ENCODE data around the gene EDIL3. TPM values are rescaled to one million over a fixed set of nuclear protein-coding genes. Genes with fewer than 3 reads are reported as not detected.
A peak's percentile ranks its signal among the peaks of the same experiment; 100 is the strongest.

EDIL3 gene
- total and polyA plus RNA-seq, 2 donors (not counting 3 experiments of a cell fraction or from before 2014, with no cell fraction given): 9.1 to 28.8 TPM

GRCh38 chr5:84301535-84301934, 83.1 kb downstream of the EDIL3 start:
- ChIA-PET CTCF (no interaction called here), POLR2A (no interaction called here)
- dilution Hi-C loops (cut with MboI; ENCODE audit: extremely low pct_ligation_motif_present, low sequenced_read_pairs) (no loop called here), intact Hi-C loops (cut with micrococcal nuclease) (loop anchor here (1.0 to 5.0 kb wide), 2 partner anchors 81 to 274 kb away; no protein-coding TSS in a partner anchor)
- DNase-seq (ENCODE audit: low read depth, low spot score) (peak; percentile 69), FAIRE-seq (no peak)
- TF ChIP-seq CTCF (IDR thresholded peaks at IDR 0.05; ENCODE audit: extremely low read depth in 1 of 2, insufficient read depth in 1 of 2, low read depth in 1 of 2, low read length in 2 of 2) (no peak), MYC (IDR thresholded peaks at IDR 0.05; ENCODE audit: low read depth, low read length) (no peak), MAX (IDR thresholded peaks at IDR 0.05; ENCODE audit: insufficient read depth, insufficient read length) (no peak), POLR2A (IDR thresholded peaks at IDR 0.05; ENCODE audit: low read depth, low read length) (no peak), EZH2 (IDR thresholded peaks at IDR 0.05; ENCODE audit: borderline replicate concordance, low read depth, low read length, severe bottlenecking) (no peak), JUN (IDR thresholded peaks at IDR 0.05; ENCODE audit: borderline replicate concordance, insufficient read depth, insufficient read length, low read depth) (peak; percentile 44), FOS (IDR thresholded peaks at IDR 0.05; ENCODE audit: borderline replicate concordance, insufficient read depth, low read length) (peak; percentile 91), POLR2AphosphoS5 (IDR thresholded peaks at IDR 0.05; ENCODE audit: insufficient read depth, low read depth, low read length) (no peak), GATA2 (IDR thresholded peaks at IDR 0.05; ENCODE audit: insufficient read depth, insufficient read length, low read depth, low read length) (peak; percentile 36)
- Histone ChIP-seq H2AFZ (ENCODE audit: low read depth, low read length) (no peak overlapping the region), H3K9ac (replicated peaks; ENCODE audit: extremely low read depth, insufficient read depth, low read length) (peak overlapping the region; percentile 37), H3K9me1 (replicated peaks; ENCODE audit: control insufficient read depth, extremely low read depth, insufficient read depth, low read length) (no peaks in the 10 kb centered on the region), H3K36me3 (ENCODE audit: control insufficient read depth in 2 of 2, extremely low read depth in 1 of 2, insufficient read depth in 2 of 2, low read length in 2 of 2) (no peaks in the 10 kb centered on the region), H3K27ac (ENCODE audit: insufficient read depth, low read depth, low read length) (peak overlapping the region; percentile 48), H3K4me2 (ENCODE audit: insufficient read depth, low read length) (peak overlapping the region; percentile 47), H3K4me1 (ENCODE audit: control insufficient read depth, extremely low read depth, insufficient read depth, low read length) (peaks cover 35% of the 10 kb centered on the region), H3K79me2 (ENCODE audit: control insufficient read depth, insufficient read depth, low read length) (no peaks in the 10 kb centered on the region), H4K20me1 (replicated peaks; ENCODE audit: control insufficient read depth, extremely low read depth, insufficient read depth, low read length) (no peaks in the 10 kb centered on the region), H3K4me3 (replicated peaks in 1 of 3; ENCODE audit: insufficient read depth in 1 of 3, low read depth in 1 of 3, low read length in 3 of 3) (no peak overlapping the region), H3K9me3 (replicated peaks; ENCODE audit: control insufficient read depth, insufficient read depth, low read length) (no peaks in the 10 kb centered on the region), H3K27me3 (ENCODE audit: control insufficient read depth in 2 of 2, insufficient read depth in 2 of 2, low read length in 2 of 2) (no peaks in the 10 kb centered on the region)
- BruUV-seq (replicated peaks): no TSS peak
